Thoracic aorta (tissue), 2 donors: ENCODE results near the gene DR1. TPM values are rescaled to one million over a fixed set of nuclear protein-coding genes. Genes with fewer than 3 reads are reported as not detected.

Experiments
- ATAC-seq: fragments of 150-250 bp; one replicate; pipeline ENCODE4 v1.8.0; 2017; ENCODE audit warnings: low read depth; ENCODE audit not compliant: insufficient number of reproducible peaks, low FRiP score
- DNase-seq: peaks from one replicate; pipeline ENCODE4 v3.0.0-alpha.2; 2020; ENCODE audit warnings: low spot score
- H3K27ac ChIP-seq, 2 donors: fragments of 200-600 bp; sonication (generic); 1 replicate in 1 of 2; 2 replicates in 1 of 2; pipeline ENCODE4 v1.5.1; 2016; ENCODE audit warnings: mild to moderate bottlenecking in 2 of 2, moderate library complexity in 2 of 2
- H3K27me3 ChIP-seq: fragments of 200-600 bp; sonication (generic); replicated peaks from 2 replicates; pipeline ENCODE4 v1.6.0; 2016; ENCODE audit warnings: mild to moderate bottlenecking; ENCODE audit not compliant: insufficient read depth
- H3K36me3 ChIP-seq: fragments of 200-600 bp; sonication (generic); one replicate; pipeline ENCODE4 v1.5.1; 2016
- H3K4me1 ChIP-seq, 2 donors: fragments of 200-600 bp; sonication (generic); 1 replicate in 1 of 2; 2 replicates in 1 of 2; pipeline versions ENCODE4 v1.5.1 to v1.6.0; 2016; ENCODE audit warnings: low read depth in 2 of 2, mild to moderate bottlenecking in 1 of 2; ENCODE audit not compliant: control insufficient read depth in 1 of 2
- H3K4me3 ChIP-seq: fragments of 200-600 bp; sonication (generic); 2 replicates; pipeline ENCODE4 v1.5.1; 2016; ENCODE audit warnings: mild to moderate bottlenecking
- H3K9me3 ChIP-seq: fragments of 200-600 bp; sonication (generic); 2 replicates; pipeline ENCODE4 v1.5.1; 2016
- CTCF ChIP-seq: fragments of 200-600 bp; sonication (generic); IDR thresholded peaks from one replicate; pipeline ENCODE4 v1.5.1; 2019; ENCODE audit warnings: antibody characterized with exemption
- total RNA-seq, 2 donors: library from RNA; depleted of rRNA; stranded (reverse); fragments of >200 nt; gene quantifications; one replicate each; pipeline versions ENCODE4 v1.1.0 to v1.2.3, GENCODE V29; 2016

The DR1 gene
- total RNA-seq, 2 donors from 2014 or later = 13.8 to 33.2 TPM

GRCh38 chr1:93339171-93339697 is 6.5 kb upstream of the DR1 start:
- Histone ChIP-seq H3K27ac (peak overlapping the region; percentile 51 to 67), H3K4me1 (peaks cover 6 to 15% of the 10 kb centered on the region in 2 donors), H3K36me3 (no peaks in the 10 kb centered on the region), H3K27me3 (no peaks in the 10 kb centered on the region), H3K4me3 (no peak overlapping the region), H3K9me3 (no peaks in the 10 kb centered on the region)
- TF ChIP-seq CTCF = no peak
- ATAC-seq = no peak
- no peak for DNase-seq

- Histone ChIP-seq H3K36me3 (no peaks in the 10 kb centered on the region), H3K4me1 (peaks cover 6 to 15% of the 10 kb centered on the region in 2 donors), H3K27ac (no peak overlapping the region), H3K27me3 (no peaks in the 10 kb centered on the region), H3K9me3 (no peaks in the 10 kb centered on the region), H3K4me3 (no peak overlapping the region)
- no peak for TF ChIP-seq CTCF
- ATAC-seq = no peak
- no peak for DNase-seq
Observed at GRCh38 chr1:93340090-93340489, 5.6 kb upstream of the DR1 start.

GRCh38 chr1:93344484-93344883 is 1.2 kb upstream of the DR1 start:
- ATAC-seq = no peak
- DNase-seq = no peak
- no peak overlapping the region for H3K27ac ChIP-seq
- H3K4me3 ChIP-seq = no peak overlapping the region
- H3K9me3 ChIP-seq = no peaks in the 10 kb centered on the region
- peaks cover 11 to 12% of the 10 kb centered on the region in 2 donors for H3K4me1 ChIP-seq
- no peaks in the 10 kb centered on the region for H3K36me3 ChIP-seq
- H3K27me3 ChIP-seq = no peaks in the 10 kb centered on the region
- no peak for TF ChIP-seq CTCF

- peaks cover 16 to 17% of the 10 kb centered on the region in 2 donors for H3K4me1 ChIP-seq
- no peak for DNase-seq
- H3K9me3 ChIP-seq = no peaks in the 10 kb centered on the region
- H3K27ac ChIP-seq = peak overlapping the region; percentile 91 to 97
- ATAC-seq = peak; percentile 63
- H3K36me3 ChIP-seq = no peaks in the 10 kb centered on the region
- no peaks in the 10 kb centered on the region for H3K27me3 ChIP-seq
- TF ChIP-seq CTCF = no peak
- peak overlapping the region; percentile 98 for H3K4me3 ChIP-seq
Observed at GRCh38 chr1:93344886-93345632, 648 bp upstream of the DR1 start.

GRCh38 chr1:93346421-93346993 is 800 bp downstream of the DR1 start:
- H3K4me1 ChIP-seq = peaks cover 30 to 31% of the 10 kb centered on the region in 2 donors
- DNase-seq = no peak
- H3K4me3 ChIP-seq = peak overlapping the region; percentile 98
- H3K9me3 ChIP-seq = no peaks in the 10 kb centered on the region
- no peak for ATAC-seq
- H3K36me3 ChIP-seq = no peaks in the 10 kb centered on the region
- H3K27me3 ChIP-seq = no peaks in the 10 kb centered on the region
- no peak for TF ChIP-seq CTCF
- H3K27ac ChIP-seq = peak overlapping the region; percentile 91 to 97
